Psoas muscle (tissue), 8 donors: ENCODE data around the gene COL18A1. TPM values are rescaled to one million over a fixed set of nuclear protein-coding genes. Genes with fewer than 3 reads are reported as not detected.

Experiments used
- ATAC-seq, 4 donors: fragments of 200-7000 bp; cut with Tn5 transposase; one replicate each; pipeline ENCODE4 v1.9.1; 2020; ENCODE audit warnings: moderate library complexity in 3 of 4, mild to moderate bottlenecking in 2 of 4
- DNase-seq, 2 donors: peaks; one replicate each; pipeline ENCODE4 v3.0.0-alpha.2; 2020
- H3K27ac ChIP-seq: fragments of 200-600 bp; one replicate; pipeline ENCODE4 v1.8.0; 2022
- H3K27me3 ChIP-seq, 3 donors: fragments of 200-600 bp in 1 of 3; one replicate each; pipeline versions ENCODE4 v1.6.1 to v1.8.0; 2013 to 2022; ENCODE audit warnings: low read length in 2 of 3, mild to moderate bottlenecking in 2 of 3, moderate library complexity in 1 of 3; ENCODE audit not compliant: insufficient read depth in 3 of 3
- H3K36me3 ChIP-seq, 2 donors: fragments of 200-600 bp in 1 of 2; one replicate each; pipeline versions ENCODE4 v1.6.1 to v1.8.0; 2013 to 2022; ENCODE audit warnings: low read depth in 1 of 2, mild to moderate bottlenecking in 1 of 2, moderate library complexity in 1 of 2; ENCODE audit not compliant: insufficient read depth in 1 of 2
- H3K4me1 ChIP-seq: fragments of 200-600 bp; one replicate; pipeline ENCODE4 v1.8.0; 2022
- H3K4me3 ChIP-seq: fragments of 200-600 bp; one replicate; pipeline ENCODE4 v1.8.0; 2022; ENCODE audit warnings: mild to moderate bottlenecking
- H3K9me3 ChIP-seq: fragments of 200-600 bp; one replicate; pipeline ENCODE4 v1.8.0; 2022
- CTCF ChIP-seq: fragments of 200-600 bp; IDR thresholded peaks from one replicate; pipeline ENCODE4 v1.8.0; 2022; ENCODE audit warnings: antibody characterized with exemption
- WGBS, 3 donors: extraction: QIAGEN DNeasy Blood & Tissue Kit; methylation state at CpG; one replicate each; pipeline versions ENCODE4 v1.1.6 to v1.1.7; 2013; 5-methylcytosine and 5-hydroxymethylcytosine counted together
- intact Hi-C, 2 donors: fragments of 100-400 bp; cut with DNase I; formaldehyde crosslinking; loops; one replicate each; pipeline versions ENCODE4 v1.11.0 to v1.14.2; 2022
- polyA plus RNA-seq, 3 donors: library from polyadenylated mRNA; stranded (reverse); fragments of 200-250 nt; gene quantifications; one replicate each; pipeline ENCODE4 v1.2.3, GENCODE V29; 2013
- total RNA-seq, 4 donors: library from RNA; stranded (reverse); fragmentation: NEBNext Ultra II Directional in 2 of 4; extraction: Animal tissue kit (Norgen Biotek cat#: 25700) in 2 of 4; gene quantifications; one replicate each; pipeline versions ENCODE4 v1.2.1 to v1.2.4, GENCODE V29; 2021 to 2023
- donor health status: healthy with polysubstance abuse.
- donor health status: DM: no; HTN: no; CAD: no; lungs with moderate emphysema.
- donor health status: Bipolar disorder and iron deficiency.
- donor health status: healthy.
- donor health status: DM: yes; HTN: yes; CAD: no.
- donor health status: DM: no; HTN: no; CAD: no.
- donor health status: DM: no; HTN: no; CAD: no.
- donor health status: DM: yes; HTN: yes; CAD: no.

COL18A1 gene
- total and polyA plus RNA-seq, 7 donors = 4.8 to 25.3 (median 12.1) TPM

GRCh38 chr21:45490049-45490731 is 85.2 kb downstream of the COL18A1 start:
- DNase-seq (no peak), ATAC-seq (no peak)
- Histone ChIP-seq H3K4me3 (no peak overlapping the region), H3K36me3 (no peaks in the 10 kb centered on the region), H3K27ac (no peak overlapping the region), H3K9me3 (no peaks in the 10 kb centered on the region), H3K4me1 (no peaks in the 10 kb centered on the region), H3K27me3 (no peaks in the 10 kb centered on the region)
- WGBS, 3 donors = 69 to 83% (median 81%) methylated on average over 21 to 27 of the region's 29 CpGs
- intact Hi-C loops = no loop called here
- no peak for TF ChIP-seq CTCF

- Histone ChIP-seq H3K9me3 (no peaks in the 10 kb centered on the region), H3K36me3 (peaks cover 0 to 5% of the 10 kb centered on the region in 2 donors), H3K4me3 (no peak overlapping the region), H3K27me3 (no peaks in the 10 kb centered on the region), H3K4me1 (no peaks in the 10 kb centered on the region), H3K27ac (no peak overlapping the region)
- 89 to 94% (median 92%) methylated on average over 11 to 20 of the region's 20 CpGs for WGBS, 3 donors
- DNase-seq (no peak), ATAC-seq (no peak)
- no peak for TF ChIP-seq CTCF
- intact Hi-C loops = no loop called here
These were observed 86.1 kb downstream of the COL18A1 start for GRCh38 chr21:45491056-45491455.

GRCh38 chr21:45491623-45492022 is 86.7 kb downstream of the COL18A1 start:
- DNase-seq = no peak
- Histone ChIP-seq H3K36me3 (peaks cover 0 to 5% of the 10 kb centered on the region in 2 donors), H3K9me3 (no peaks in the 10 kb centered on the region), H3K27me3 (no peaks in the 10 kb centered on the region), H3K4me1 (no peaks in the 10 kb centered on the region), H3K27ac (no peak overlapping the region), H3K4me3 (no peak overlapping the region)
- TF ChIP-seq CTCF = no peak
- no peak for ATAC-seq
- WGBS, 3 donors = 88 to 94% (median 91%) methylated on average over 9 of the region's 9 CpGs
- intact Hi-C loops = no loop called here

- 89 to 92% (median 90%) methylated on average over 13 to 20 of the region's 20 CpGs for WGBS, 3 donors
- Histone ChIP-seq H3K27ac (no peak overlapping the region), H3K27me3 (peaks cover 0 to 5% (median 2%) of the 10 kb centered on the region in 3 donors), H3K4me3 (no peak overlapping the region), H3K9me3 (no peaks in the 10 kb centered on the region), H3K36me3 (peaks cover 0 to 5% of the 10 kb centered on the region in 2 donors), H3K4me1 (no peaks in the 10 kb centered on the region)
- DNase-seq = no peak
- ATAC-seq = no peak
- intact Hi-C loops = no loop called here
- TF ChIP-seq CTCF = no peak
These were observed 87.8 kb downstream of the COL18A1 start for GRCh38 chr21:45492765-45493164.
